Breast epithelium (tissue), 3 donors: ENCODE data around the gene COMT.

Experiments used
- CTCF ChIP-seq, 3 donors: fragments of 450-650 bp; IDR thresholded peaks; one replicate each; pipeline ENCODE4 v1.5.1; 2016 to 2017; ENCODE audit warnings: antibody characterized with exemption in 3 of 3, mild to moderate bottlenecking in 3 of 3, moderate library complexity in 3 of 3
- POLR2A ChIP-seq: fragments of 450-650 bp; IDR thresholded peaks from one replicate; pipeline ENCODE4 v1.6.1; 2016; ENCODE audit warnings: antibody characterized with exemption, mild to moderate bottlenecking, moderate library complexity

GRCh38 chr22:19898831-19899567 lies 42.6 kb upstream of the COMT start:
- no peak for TF ChIP-seq POLR2A
- no peak for TF ChIP-seq CTCF (IDR thresholded peaks at IDR 0.05)
